Fibroblast of pulmonary artery (primary cell): ENCODE data around the gene ZNF688.
A peak's percentile ranks its signal among the peaks of the same experiment; 100 is the strongest.

Experiments
- DNase-seq: peaks from one replicate; pipeline ENCODE4 v3.0.0-alpha.2; 2010; ENCODE audit warnings: low read depth
- H3K4me3 ChIP-seq: replicated peaks from 2 replicates; pipeline ENCODE4 v1.5.1; 2011; ENCODE audit warnings: low read depth, mild to moderate bottlenecking, control low read depth, low read length, moderate library complexity
- TF ChIP-seq, protein P1 (sequence below): IDR thresholded peaks from 2 replicates; pipeline ENCODE4 v1.5.1; 2011; ENCODE audit warnings: mild to moderate bottlenecking, control low read depth, low read length, inconsistent platforms; ENCODE audit errors: missing control alignments

ZNF688 gene

GRCh38 chr16:30562021-30562420, 9.5 kb downstream of the ZNF688 start:
- no peak overlapping the region for H3K4me3 ChIP-seq
- DNase-seq: no peak
- TF ChIP-seq, protein P1, sequence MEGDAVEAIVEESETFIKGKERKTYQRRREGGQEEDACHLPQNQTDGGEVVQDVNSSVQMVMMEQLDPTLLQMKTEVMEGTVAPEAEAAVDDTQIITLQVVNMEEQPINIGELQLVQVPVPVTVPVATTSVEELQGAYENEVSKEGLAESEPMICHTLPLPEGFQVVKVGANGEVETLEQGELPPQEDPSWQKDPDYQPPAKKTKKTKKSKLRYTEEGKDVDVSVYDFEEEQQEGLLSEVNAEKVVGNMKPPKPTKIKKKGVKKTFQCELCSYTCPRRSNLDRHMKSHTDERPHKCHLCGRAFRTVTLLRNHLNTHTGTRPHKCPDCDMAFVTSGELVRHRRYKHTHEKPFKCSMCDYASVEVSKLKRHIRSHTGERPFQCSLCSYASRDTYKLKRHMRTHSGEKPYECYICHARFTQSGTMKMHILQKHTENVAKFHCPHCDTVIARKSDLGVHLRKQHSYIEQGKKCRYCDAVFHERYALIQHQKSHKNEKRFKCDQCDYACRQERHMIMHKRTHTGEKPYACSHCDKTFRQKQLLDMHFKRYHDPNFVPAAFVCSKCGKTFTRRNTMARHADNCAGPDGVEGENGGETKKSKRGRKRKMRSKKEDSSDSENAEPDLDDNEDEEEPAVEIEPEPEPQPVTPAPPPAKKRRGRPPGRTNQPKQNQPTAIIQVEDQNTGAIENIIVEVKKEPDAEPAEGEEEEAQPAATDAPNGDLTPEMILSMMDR: no peak

DNA sequence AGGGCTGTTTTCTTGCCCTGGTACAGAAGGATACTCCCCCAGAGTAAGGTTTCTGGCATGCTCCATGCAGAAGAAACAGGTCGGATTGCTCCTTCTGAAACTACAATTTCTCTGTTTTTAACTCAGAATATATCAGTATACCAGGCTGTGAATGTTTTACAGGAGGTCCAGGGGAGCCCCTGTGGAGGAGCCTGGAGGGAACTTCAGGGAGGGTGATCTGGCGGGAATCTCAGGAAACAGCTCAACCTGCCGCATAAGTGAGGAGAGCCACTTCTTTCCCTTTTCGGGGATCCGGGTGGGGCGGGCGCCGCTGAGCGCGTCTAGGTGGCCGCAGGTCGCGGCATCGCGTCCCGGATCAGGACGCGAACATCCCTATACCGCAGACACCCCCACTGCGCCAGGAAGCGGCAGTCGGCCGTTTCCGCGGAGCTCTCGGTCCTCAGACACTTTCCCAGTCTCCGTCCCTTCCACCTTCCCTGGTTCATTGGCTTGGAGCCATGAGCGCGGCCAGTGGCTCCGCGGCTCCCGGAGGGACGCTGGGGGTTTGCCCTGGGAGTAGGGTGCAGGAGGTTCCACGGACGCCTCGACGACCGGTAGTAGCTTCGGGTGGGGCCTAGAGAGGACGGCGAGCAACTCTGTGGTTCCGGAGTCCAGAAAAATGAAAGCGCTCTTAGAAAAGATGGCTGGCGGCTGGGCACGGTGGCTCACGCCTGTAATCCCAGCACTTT, 10.3 kb downstream of the ZNF688 start:
- DNase-seq: no peak
- H3K4me3 ChIP-seq: peak overlapping the region; percentile 21

GRCh38 chr16:30559690-30560089, 11.8 kb downstream of the ZNF688 start:
- no peak overlapping the region for H3K4me3 ChIP-seq
- TF ChIP-seq, protein P1: no peak
- no peak for DNase-seq

More for the DNA sequence above, 10.3 kb downstream of the ZNF688 start:
- TF ChIP-seq, protein P1: no peak

DNA sequence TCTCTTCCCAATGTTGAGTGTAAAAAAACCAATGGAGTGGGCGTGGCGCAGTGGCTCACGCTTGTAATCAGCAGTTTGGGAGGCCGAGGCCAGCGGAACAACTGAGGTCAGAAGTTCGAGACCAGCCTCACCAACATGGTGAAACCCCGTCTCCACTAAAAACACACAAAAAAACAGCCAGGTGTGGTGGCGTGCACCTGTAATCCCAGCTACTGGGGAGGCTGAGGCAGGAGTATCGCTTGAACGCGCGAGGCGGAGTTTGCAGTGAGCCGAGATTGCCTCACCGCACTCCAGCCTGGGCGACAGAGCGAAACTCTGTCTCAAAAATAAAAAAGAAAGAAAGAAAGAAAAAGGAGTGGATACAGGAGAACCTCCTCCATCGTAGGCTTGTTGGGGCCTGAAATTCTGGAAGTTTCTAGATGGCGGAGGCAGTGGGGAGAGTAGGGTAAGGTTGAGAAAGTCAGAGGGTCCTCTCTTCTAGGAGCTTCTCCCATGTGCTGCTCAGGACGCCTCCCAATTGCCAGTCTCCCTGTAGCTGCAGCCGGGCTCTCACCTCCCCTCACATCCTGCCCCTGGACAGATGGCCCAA, 12.6 kb downstream of the ZNF688 start:
- peak overlapping the region; percentile 42 for H3K4me3 ChIP-seq
- no peak for DNase-seq
- TF ChIP-seq, protein P1: no peak

DNA sequence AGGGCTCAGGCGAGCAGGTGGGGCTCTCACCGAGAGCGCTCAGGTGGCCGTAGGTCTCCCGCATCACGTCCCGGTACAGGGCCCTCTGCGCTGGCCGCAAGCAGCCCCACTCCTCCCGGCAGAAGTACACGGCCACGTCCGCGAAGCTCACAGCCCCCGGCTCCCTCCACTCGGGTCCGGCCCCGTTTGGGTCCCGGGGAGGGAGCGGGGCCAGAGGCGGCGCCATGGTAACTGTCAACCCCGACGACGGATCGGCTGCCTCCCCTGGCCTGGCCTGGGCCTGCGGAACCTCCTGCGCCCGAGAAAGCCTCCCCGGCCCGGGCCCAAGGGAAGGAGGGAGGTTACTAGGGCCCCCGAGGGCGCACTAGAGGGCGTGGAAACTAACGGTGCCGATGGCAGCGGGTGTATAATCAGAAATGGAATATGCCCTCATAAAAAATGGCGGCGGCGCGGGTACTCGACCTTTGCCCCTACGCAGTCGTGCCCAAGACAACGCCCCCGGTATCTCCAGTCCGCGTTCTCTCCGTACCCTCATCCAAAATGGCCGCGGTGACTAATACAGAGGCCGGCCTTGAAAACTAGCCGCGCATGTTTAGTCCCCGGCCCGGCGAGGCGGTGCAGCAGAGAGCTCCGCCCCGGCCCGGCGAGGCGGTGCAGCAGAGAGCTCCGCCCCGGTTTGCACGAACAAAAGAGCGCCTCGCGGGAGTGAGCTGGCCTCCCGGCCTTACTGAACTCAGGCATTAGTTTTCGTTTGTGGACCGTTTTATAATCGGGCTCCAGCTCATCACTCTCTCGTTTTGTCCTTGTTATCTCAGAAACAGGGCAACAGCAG, 13.3 kb downstream of the ZNF688 start, which contains the start of gene ZNF764:
Gene ZNF764, minus strand, starts transcription at position 418 of the 832 bp plus-strand sequence. Its CDS starts 192 bp downstream, at position 226.
- TF ChIP-seq, protein P1: no peak
- peak; percentile 98 for DNase-seq
- H3K4me3 ChIP-seq: peak within 1 kb of the TSS; percentile 75

GRCh38 chr16:30557707-30557956, 13.9 kb downstream of the ZNF688 start:
- H3K4me3 ChIP-seq: peak overlapping the region; percentile 75
- DNase-seq: no peak
- TF ChIP-seq, protein P1: no peak
